Tibial nerve (tissue), 4 donors: ENCODE results near the gene PPP4C.

Experiments
- CTCF ChIP-seq, 5 experiments: fragments of 200-600 bp in 3 of 5; fragments of 450-650 bp in 2 of 5; sonication (generic) in 3 of 5; IDR thresholded peaks; one replicate each; pipeline ENCODE4 v1.5.1; 2016 to 2019; ENCODE audit warnings: antibody characterized with exemption in 5 of 5, mild to moderate bottlenecking in 3 of 5, moderate library complexity in 2 of 5
- EP300 ChIP-seq, 2 donors: sonication (generic); formaldehyde crosslinking; IDR thresholded peaks; one replicate each; pipeline ENCODE4 v1.6.1; 2017; ENCODE audit warnings: antibody characterized with exemption in 2 of 2, mild to moderate bottlenecking in 1 of 2
- POLR2A ChIP-seq, 2 donors: fragments of 450-650 bp; IDR thresholded peaks; one replicate each; pipeline ENCODE4 v1.6.1; 2017; ENCODE audit warnings: antibody characterized with exemption in 2 of 2, mild to moderate bottlenecking in 2 of 2, moderate library complexity in 2 of 2

- TF ChIP-seq CTCF (IDR thresholded peaks at IDR 0.05) (no peak), POLR2A (IDR thresholded peaks at IDR 0.05) (no peak), EP300 (IDR thresholded peaks at IDR 0.05) (no peak)
These were observed 56.2 kb downstream of the PPP4C start for GRCh38 chr16:30131869-30132475.
